Measurements from ENCODE around the gene MAPKAP1.

Gene MAPKAP1

GRCh38 chr9:125649826-125650225 lies 57.2 kb downstream of the MAPKAP1 start:
- H3K9ac ChIP-seq (ENCODE audit: insufficient read length): no peak overlapping the region
- TF ChIP-seq FOXP2 (optimal IDR thresholded peaks at IDR 0.05; ENCODE audit: control extremely low read depth, extremely low read length, insufficient read depth) (no peak), EZH2 (IDR thresholded peaks at IDR 0.05) (no peak), POLR2AphosphoS5 (IDR thresholded peaks at IDR 0.05; ENCODE audit: borderline replicate concordance, low read depth, low read length) (no peak)
- H3K27ac ChIP-seq: no peak overlapping the region
- no peaks in the 10 kb centered on the region for H3K9me3 ChIP-seq (ENCODE audit: low read depth, low read length)
- no peak for DNase-seq (ENCODE audit: low read depth, low spot score)
- no peak overlapping the region for H3K4me3 ChIP-seq
- peaks cover 2% of the 10 kb centered on the region; the same call in 1 of the 2 replicates for H3K36me3 ChIP-seq (ENCODE audit: insufficient read depth, low read length)

- DNase-seq (ENCODE audit: low read depth, low spot score): no peak
- Histone ChIP-seq H3K36me3 (ENCODE audit: insufficient read depth, low read length) (peaks cover 2% of the 10 kb centered on the region; the same call in 1 of the 2 replicates), H3K4me3 (no peak overlapping the region), H3K27ac (no peak overlapping the region), H3K9me3 (ENCODE audit: low read depth, low read length) (no peaks in the 10 kb centered on the region), H3K9ac (ENCODE audit: insufficient read length) (no peak overlapping the region)
- TF ChIP-seq EZH2 (IDR thresholded peaks at IDR 0.05) (no peak), FOXP2 (optimal IDR thresholded peaks at IDR 0.05; ENCODE audit: control extremely low read depth, extremely low read length, insufficient read depth) (no peak), POLR2AphosphoS5 (IDR thresholded peaks at IDR 0.05; ENCODE audit: borderline replicate concordance, low read depth, low read length) (no peak)
Measured at GRCh38 chr9:125649315-125649714, 57.7 kb downstream of the MAPKAP1 start.

- H3K36me3 ChIP-seq (ENCODE audit: insufficient read depth, low read length): peaks cover 2% of the 10 kb centered on the region; the same call in 1 of the 2 replicates
- no peak overlapping the region for H3K27ac ChIP-seq
- DNase-seq (ENCODE audit: low read depth, low spot score): no peak
- no peak overlapping the region for H3K9ac ChIP-seq (ENCODE audit: insufficient read length)
- TF ChIP-seq FOXP2 (optimal IDR thresholded peaks at IDR 0.05; ENCODE audit: control extremely low read depth, extremely low read length, insufficient read depth) (no peak), EZH2 (IDR thresholded peaks at IDR 0.05) (no peak), POLR2AphosphoS5 (IDR thresholded peaks at IDR 0.05; ENCODE audit: borderline replicate concordance, low read depth, low read length) (no peak)
- H3K9me3 ChIP-seq (ENCODE audit: low read depth, low read length): no peaks in the 10 kb centered on the region
- H3K4me3 ChIP-seq: no peak overlapping the region
Measured at GRCh38 chr9:125648294-125648693, 58.7 kb downstream of the MAPKAP1 start.

- H3K9me3 ChIP-seq (ENCODE audit: low read depth, low read length): no peaks in the 10 kb centered on the region
- TF ChIP-seq FOXP2 (optimal IDR thresholded peaks at IDR 0.05; ENCODE audit: control extremely low read depth, extremely low read length, insufficient read depth) (no peak), EZH2 (IDR thresholded peaks at IDR 0.05) (no peak)
- H3K27ac ChIP-seq: peak overlapping the region; percentile 67
- H3K4me3 ChIP-seq: peak overlapping the region; percentile 66
- no peaks in the 10 kb centered on the region for H3K36me3 ChIP-seq (ENCODE audit: insufficient read depth, low read length)
- H3K9ac ChIP-seq (ENCODE audit: insufficient read length): no peak overlapping the region
- no peak for DNase-seq (ENCODE audit: low read depth, low spot score)
Measured at GRCh38 chr9:125646621-125647100, 60.3 kb downstream of the MAPKAP1 start.

- H3K9me3 ChIP-seq (ENCODE audit: low read depth, low read length): no peaks in the 10 kb centered on the region
- H3K4me3 ChIP-seq: peak overlapping the region; percentile 66
- TF ChIP-seq EZH2 (IDR thresholded peaks at IDR 0.05) (no peak), FOXP2 (optimal IDR thresholded peaks at IDR 0.05; ENCODE audit: control extremely low read depth, extremely low read length, insufficient read depth) (no peak), POLR2AphosphoS5 (IDR thresholded peaks at IDR 0.05; ENCODE audit: borderline replicate concordance, low read depth, low read length) (no peak)
- no peaks in the 10 kb centered on the region for H3K36me3 ChIP-seq (ENCODE audit: insufficient read depth, low read length)
- no peak overlapping the region for H3K9ac ChIP-seq (ENCODE audit: insufficient read length)
- DNase-seq (ENCODE audit: low read depth, low spot score): no peak
- H3K27ac ChIP-seq: peak overlapping the region; percentile 67
Measured at GRCh38 chr9:125646217-125646616, 60.8 kb downstream of the MAPKAP1 start.

GRCh38 chr9:125644819-125645507 lies 62.0 kb downstream of the MAPKAP1 start:
- no peaks in the 10 kb centered on the region for H3K36me3 ChIP-seq (ENCODE audit: insufficient read depth, low read length)
- no peak overlapping the region for H3K9ac ChIP-seq (ENCODE audit: insufficient read length)
- no peaks in the 10 kb centered on the region for H3K9me3 ChIP-seq (ENCODE audit: low read depth, low read length)
- no peak for DNase-seq (ENCODE audit: low read depth, low spot score)
- TF ChIP-seq FOXP2 (optimal IDR thresholded peaks at IDR 0.05; ENCODE audit: control extremely low read depth, extremely low read length, insufficient read depth): no peak
- TF ChIP-seq EZH2 (IDR thresholded peaks at IDR 0.05): no peak
- TF ChIP-seq POLR2AphosphoS5 (IDR thresholded peaks at IDR 0.05; ENCODE audit: borderline replicate concordance, low read depth, low read length): no peak
- H3K27ac ChIP-seq: no peak overlapping the region
- no peak overlapping the region for H3K4me3 ChIP-seq

GRCh38 chr9:125642311-125642710 lies 64.7 kb downstream of the MAPKAP1 start:
- H3K9ac ChIP-seq (ENCODE audit: insufficient read length): no peak overlapping the region
- no peaks in the 10 kb centered on the region for H3K9me3 ChIP-seq (ENCODE audit: low read depth, low read length)
- no peak for DNase-seq (ENCODE audit: low read depth, low spot score)
- TF ChIP-seq POLR2AphosphoS5 (IDR thresholded peaks at IDR 0.05; ENCODE audit: borderline replicate concordance, low read depth, low read length) (no peak), FOXP2 (optimal IDR thresholded peaks at IDR 0.05; ENCODE audit: control extremely low read depth, extremely low read length, insufficient read depth) (no peak), EZH2 (IDR thresholded peaks at IDR 0.05) (no peak)
- H3K27ac ChIP-seq: no peak overlapping the region
- no peaks in the 10 kb centered on the region for H3K36me3 ChIP-seq (ENCODE audit: insufficient read depth, low read length)
- H3K4me3 ChIP-seq: no peak overlapping the region

GRCh38 chr9:125639057-125639456 lies 68.0 kb downstream of the MAPKAP1 start:
- Histone ChIP-seq H3K27ac (no peak overlapping the region), H3K9ac (ENCODE audit: insufficient read length) (no peak overlapping the region), H3K36me3 (ENCODE audit: insufficient read depth, low read length) (no peaks in the 10 kb centered on the region), H3K4me3 (no peak overlapping the region), H3K9me3 (ENCODE audit: low read depth, low read length) (no peaks in the 10 kb centered on the region)
- TF ChIP-seq FOXP2 (optimal IDR thresholded peaks at IDR 0.05; ENCODE audit: control extremely low read depth, extremely low read length, insufficient read depth) (no peak), EZH2 (IDR thresholded peaks at IDR 0.05) (no peak), POLR2AphosphoS5 (IDR thresholded peaks at IDR 0.05; ENCODE audit: borderline replicate concordance, low read depth, low read length) (no peak)
- no peak for DNase-seq (ENCODE audit: low read depth, low spot score)
